ENCODE data around the gene TPM2.
A peak's percentile ranks its signal among the peaks of the same experiment; 100 is the strongest.

Gene TPM2

DNA sequence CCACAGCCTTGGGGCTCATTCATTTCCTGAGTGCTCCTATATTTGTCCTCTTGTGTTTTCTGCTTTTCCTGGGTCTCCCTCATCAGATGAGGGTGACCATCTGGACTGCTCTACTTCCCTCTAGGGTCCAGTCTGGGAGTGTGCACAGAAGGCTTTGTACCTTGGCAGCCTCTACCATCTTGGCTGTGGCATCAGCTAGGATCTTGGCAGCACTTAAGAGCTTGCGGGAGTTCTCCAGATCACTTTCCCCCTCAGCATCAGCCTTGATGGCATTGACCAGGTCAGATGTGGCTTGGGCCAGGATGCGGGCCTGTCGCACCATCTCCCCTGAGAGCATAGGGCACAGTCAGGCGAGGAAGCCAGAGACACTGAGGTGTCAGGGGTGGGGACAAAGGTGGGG lies 26.5 kb upstream of the TPM2 start:
- ATAC-seq, result peak; percentile 29; the same call in 1 of the 3 replicates
- TF ChIP-seq TCF4 (CRISPR knock-in tag; IDR thresholded peaks at IDR 0.05; ENCODE audit: borderline replicate concordance) (no peak), ZNF565 (CRISPR knock-in tag; conservative IDR thresholded peaks at IDR 0.05; ENCODE audit: low read depth) (no peak), SNAI2 (CRISPR knock-in tag; IDR thresholded peaks at IDR 0.05) (no peak), ZNF8 (CRISPR knock-in tag; IDR thresholded peaks at IDR 0.05) (no peak), ZFP3 (CRISPR knock-in tag; IDR thresholded peaks at IDR 0.05) (no peak), ESRRG (CRISPR knock-in tag; IDR thresholded peaks at IDR 0.05) (no peak), RARB (CRISPR knock-in tag; IDR thresholded peaks at IDR 0.05) (no peak), OSR1 (CRISPR knock-in tag; IDR thresholded peaks at IDR 0.05) (no peak), CSDC2 (CRISPR knock-in tag; IDR thresholded peaks at IDR 0.05) (no peak), PATZ1 (CRISPR knock-in tag; IDR thresholded peaks at IDR 0.05; ENCODE audit: borderline replicate concordance) (no peak), BACH2 (CRISPR knock-in tag; IDR thresholded peaks at IDR 0.05; ENCODE audit: borderline replicate concordance) (no peak), CREB5 (CRISPR knock-in tag; IDR thresholded peaks at IDR 0.05; ENCODE audit: low read depth) (no peak), TOX (CRISPR knock-in tag; IDR thresholded peaks at IDR 0.05; ENCODE audit: borderline replicate concordance) (no peak), ZNF70 (CRISPR knock-in tag; IDR thresholded peaks at IDR 0.05) (no peak), ZC3H10 (CRISPR knock-in tag; IDR thresholded peaks at IDR 0.05) (no peak)

- ATAC-seq, result no peak
- TF ChIP-seq CSRNP3 (CRISPR knock-in tag; IDR thresholded peaks at IDR 0.05), result no peak
Observed at GRCh38 chr9:35714579-35715252, 25.0 kb upstream of the TPM2 start.

DNA sequence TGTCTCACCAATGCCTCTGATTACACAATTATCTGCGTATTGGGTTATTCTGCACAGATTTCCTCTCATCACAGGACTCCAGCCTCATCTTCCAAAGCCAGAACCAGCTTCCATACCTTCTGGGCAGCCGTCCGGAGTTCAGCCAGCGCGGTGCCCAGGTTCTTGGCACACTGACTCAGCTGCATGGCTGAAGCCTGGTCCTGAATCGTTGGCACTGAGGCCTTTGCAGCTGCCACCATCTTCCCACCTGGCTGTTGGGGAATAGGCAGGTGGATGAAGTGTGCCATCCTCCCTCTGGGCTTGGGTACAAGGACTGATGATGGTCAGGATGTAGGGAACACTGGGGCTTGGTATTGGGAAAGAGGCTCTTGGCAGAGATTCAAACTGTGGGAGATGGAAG lies 24.4 kb upstream of the TPM2 start:
- TF ChIP-seq ESRRG (CRISPR knock-in tag; IDR thresholded peaks at IDR 0.05) (no peak), ARNTL (CRISPR knock-in tag; IDR thresholded peaks at IDR 0.05; ENCODE audit: borderline replicate concordance, low read depth) (no peak), CREB5 (CRISPR knock-in tag; IDR thresholded peaks at IDR 0.05; ENCODE audit: low read depth) (no peak)
- TF ChIP-seq, protein P1, sequence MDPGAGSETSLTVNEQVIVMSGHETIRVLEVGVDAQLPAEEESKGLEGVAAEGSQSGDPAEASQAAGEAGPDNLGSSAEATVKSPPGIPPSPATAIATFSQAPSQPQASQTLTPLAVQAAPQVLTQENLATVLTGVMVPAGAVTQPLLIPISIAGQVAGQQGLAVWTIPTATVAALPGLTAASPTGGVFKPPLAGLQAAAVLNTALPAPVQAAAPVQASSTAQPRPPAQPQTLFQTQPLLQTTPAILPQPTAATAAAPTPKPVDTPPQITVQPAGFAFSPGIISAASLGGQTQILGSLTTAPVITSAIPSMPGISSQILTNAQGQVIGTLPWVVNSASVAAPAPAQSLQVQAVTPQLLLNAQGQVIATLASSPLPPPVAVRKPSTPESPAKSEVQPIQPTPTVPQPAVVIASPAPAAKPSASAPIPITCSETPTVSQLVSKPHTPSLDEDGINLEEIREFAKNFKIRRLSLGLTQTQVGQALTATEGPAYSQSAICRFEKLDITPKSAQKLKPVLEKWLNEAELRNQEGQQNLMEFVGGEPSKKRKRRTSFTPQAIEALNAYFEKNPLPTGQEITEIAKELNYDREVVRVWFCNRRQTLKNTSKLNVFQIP (CRISPR knock-in tag; IDR thresholded peaks at IDR 0.05; ENCODE audit: borderline replicate concordance, low read depth), result no peak
- no peak for ATAC-seq

DNA sequence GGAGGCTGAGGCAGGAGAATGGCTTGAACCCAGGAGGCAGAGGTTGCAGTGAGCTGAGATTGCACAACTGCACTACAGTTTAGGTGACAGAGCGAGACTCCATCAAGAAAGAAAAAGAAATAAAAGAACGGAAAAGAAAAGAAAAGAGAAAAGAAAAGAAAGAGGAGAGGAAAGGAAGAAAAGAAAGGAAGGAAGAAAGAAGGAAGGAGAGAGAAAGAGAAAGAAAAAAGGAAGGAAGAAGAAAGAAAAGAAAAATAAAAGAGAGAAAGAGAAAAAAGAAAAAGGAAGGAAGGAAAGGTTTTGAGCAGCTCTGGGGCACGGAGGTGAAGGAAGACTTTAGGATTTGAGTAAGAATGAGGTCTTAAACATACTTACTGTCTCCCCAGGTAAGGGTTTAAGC lies 23.9 kb upstream of the TPM2 start:
- ATAC-seq, result no peak
- no peak for TF ChIP-seq PPARA (CRISPR knock-in tag; IDR thresholded peaks at IDR 0.05; ENCODE audit: borderline replicate concordance)
- TF ChIP-seq ARNTL (CRISPR knock-in tag; IDR thresholded peaks at IDR 0.05; ENCODE audit: borderline replicate concordance, low read depth), result no peak
- TF ChIP-seq, protein P2, sequence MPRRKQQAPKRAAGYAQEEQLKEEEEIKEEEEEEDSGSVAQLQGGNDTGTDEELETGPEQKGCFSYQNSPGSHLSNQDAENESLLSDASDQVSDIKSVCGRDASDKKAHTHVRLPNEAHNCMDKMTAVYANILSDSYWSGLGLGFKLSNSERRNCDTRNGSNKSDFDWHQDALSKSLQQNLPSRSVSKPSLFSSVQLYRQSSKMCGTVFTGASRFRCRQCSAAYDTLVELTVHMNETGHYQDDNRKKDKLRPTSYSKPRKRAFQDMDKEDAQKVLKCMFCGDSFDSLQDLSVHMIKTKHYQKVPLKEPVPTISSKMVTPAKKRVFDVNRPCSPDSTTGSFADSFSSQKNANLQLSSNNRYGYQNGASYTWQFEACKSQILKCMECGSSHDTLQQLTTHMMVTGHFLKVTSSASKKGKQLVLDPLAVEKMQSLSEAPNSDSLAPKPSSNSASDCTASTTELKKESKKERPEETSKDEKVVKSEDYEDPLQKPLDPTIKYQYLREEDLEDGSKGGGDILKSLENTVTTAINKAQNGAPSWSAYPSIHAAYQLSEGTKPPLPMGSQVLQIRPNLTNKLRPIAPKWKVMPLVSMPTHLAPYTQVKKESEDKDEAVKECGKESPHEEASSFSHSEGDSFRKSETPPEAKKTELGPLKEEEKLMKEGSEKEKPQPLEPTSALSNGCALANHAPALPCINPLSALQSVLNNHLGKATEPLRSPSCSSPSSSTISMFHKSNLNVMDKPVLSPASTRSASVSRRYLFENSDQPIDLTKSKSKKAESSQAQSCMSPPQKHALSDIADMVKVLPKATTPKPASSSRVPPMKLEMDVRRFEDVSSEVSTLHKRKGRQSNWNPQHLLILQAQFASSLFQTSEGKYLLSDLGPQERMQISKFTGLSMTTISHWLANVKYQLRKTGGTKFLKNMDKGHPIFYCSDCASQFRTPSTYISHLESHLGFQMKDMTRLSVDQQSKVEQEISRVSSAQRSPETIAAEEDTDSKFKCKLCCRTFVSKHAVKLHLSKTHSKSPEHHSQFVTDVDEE (CRISPR knock-in tag; IDR thresholded peaks at IDR 0.05), result no peak
- TF ChIP-seq CSDC2 (CRISPR knock-in tag; IDR thresholded peaks at IDR 0.05), result no peak
- TF ChIP-seq ZC3H10 (CRISPR knock-in tag; IDR thresholded peaks at IDR 0.05), result no peak
- no peak for TF ChIP-seq ISL1 (CRISPR knock-in tag; IDR thresholded peaks at IDR 0.05)
- no peak for TF ChIP-seq PATZ1 (CRISPR knock-in tag; IDR thresholded peaks at IDR 0.05; ENCODE audit: borderline replicate concordance)
- no peak for TF ChIP-seq ZNF70 (CRISPR knock-in tag; IDR thresholded peaks at IDR 0.05)
- no peak for TF ChIP-seq RARB (CRISPR knock-in tag; IDR thresholded peaks at IDR 0.05)
- no peak for TF ChIP-seq TOX (CRISPR knock-in tag; IDR thresholded peaks at IDR 0.05; ENCODE audit: borderline replicate concordance)
- TF ChIP-seq ZFP30 (CRISPR knock-in tag; IDR thresholded peaks at IDR 0.05), result no peak
- no peak for TF ChIP-seq ZNF565 (CRISPR knock-in tag; conservative IDR thresholded peaks at IDR 0.05; ENCODE audit: low read depth)
- no peak for TF ChIP-seq TCF4 (CRISPR knock-in tag; IDR thresholded peaks at IDR 0.05; ENCODE audit: borderline replicate concordance)
